ENCODE data around the gene DUOX2.
A peak's percentile ranks its signal among the peaks of the same experiment; 100 is the strongest.
"Not testable (repeated sequence)": the region's sequence is repeated elsewhere in the genome, so short reads cannot be mapped to it uniquely, and the experiment has no call there.

DUOX2 gene

DNA sequence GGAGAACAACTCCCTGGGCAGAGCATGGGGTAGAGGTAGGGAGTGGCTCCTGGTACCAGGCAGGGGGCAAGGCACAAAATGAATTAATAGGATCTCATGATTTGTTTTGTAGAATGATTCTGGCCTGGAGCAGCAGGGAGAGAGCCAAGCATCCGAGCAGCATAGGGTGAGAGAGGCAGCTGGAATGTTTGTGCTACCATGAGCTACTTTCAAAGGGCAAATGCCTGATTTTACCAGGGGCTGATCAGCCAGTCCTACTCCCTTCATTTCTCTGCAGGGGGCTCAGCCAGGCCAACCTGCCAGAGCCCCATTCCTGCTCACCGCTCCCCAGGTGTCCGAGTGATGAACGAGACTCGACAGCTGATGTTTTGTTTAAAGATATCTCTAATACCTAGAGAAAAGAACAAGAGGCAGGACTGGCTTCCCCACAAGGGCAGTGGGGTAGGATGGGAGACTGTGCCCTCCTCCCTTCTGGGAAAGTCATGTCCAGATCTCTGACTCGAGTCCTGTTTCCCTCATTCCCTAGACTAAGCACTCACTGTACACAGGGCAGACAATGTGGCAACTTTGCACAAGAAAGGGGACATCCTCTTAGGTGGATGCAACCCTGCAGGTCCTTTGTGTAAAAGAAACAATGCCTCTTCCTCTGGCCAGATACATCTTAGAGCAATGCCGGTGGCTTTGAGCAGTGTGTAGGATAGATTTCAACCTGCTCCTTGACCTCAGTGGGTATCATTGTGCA is 12.9 kb downstream of the DUOX2 start:
- DNase-seq (ENCODE audit: low spot score): no peak

DNA sequence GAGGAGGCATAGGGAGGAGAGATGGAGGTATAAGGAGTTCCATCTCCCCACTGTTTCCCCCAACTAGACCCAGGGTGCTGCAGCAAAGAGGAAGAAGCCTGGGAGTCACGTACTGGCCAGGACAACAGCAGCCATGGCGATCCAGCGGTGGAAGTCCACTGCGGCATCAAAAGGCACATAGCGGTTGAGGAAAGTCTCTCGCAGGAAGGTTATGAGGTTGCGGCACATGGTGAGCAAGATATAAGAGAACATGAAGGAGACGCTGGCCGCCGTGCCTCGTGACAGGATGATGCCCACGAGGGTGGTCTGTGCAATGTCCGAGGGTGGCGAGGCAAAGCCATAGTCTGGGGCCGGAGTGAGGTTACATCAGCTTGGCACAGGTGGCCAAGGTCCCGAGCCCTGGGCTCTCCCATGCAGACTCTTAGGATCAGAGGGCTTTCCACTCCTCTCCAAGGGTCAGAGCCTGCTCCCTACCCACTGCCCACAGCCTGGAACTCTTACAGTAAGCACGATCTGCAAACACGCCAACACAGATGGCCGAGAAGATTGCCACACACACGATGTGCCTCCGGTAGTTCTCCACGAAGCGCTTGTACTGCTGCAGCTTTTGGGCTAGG is 14.3 kb downstream of the DUOX2 start:
- no peak for DNase-seq (ENCODE audit: low spot score)

DNA sequence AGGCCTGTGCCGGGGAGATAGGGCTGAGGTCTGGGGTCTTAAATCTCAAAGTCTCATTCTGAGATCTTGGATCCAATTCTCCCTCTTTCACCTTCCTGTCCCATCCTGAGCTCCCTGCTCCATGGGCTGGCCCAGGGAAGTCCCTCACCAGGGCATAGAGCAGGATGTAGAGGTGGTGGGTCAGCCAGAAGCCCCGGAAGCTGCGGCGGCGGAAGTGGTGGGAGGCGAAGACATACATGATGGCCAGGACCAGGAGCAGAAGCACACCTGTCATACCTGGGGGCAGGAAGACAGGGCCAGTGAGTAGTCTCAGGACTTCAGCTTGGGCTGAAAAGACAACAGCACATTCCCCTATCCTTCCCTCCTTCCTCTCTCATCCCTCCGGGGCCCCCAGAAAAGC is 16.5 kb downstream of the DUOX2 start:
- no peak for DNase-seq (ENCODE audit: low spot score)

DNA sequence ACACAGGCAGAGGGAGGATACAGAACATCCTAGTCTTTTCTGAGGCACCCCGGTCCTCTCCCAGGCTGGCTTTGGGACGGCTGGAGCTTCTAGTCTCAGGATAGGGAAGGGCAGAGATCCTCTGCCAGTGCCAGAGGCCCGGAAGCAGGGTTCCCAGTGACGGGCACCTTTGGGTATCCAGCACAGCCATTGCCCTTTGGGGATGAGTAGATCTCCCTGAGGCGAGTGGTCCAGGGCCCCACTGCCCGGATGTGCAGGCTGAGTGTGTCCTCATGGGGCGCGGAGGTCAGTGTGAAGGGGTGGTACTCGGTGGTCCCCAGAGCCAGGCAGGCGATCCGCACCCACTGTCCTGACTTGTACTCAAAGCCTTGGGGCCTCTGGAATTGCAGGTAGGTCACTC is 18.3 kb downstream of the DUOX2 start:
- no peak for DNase-seq (ENCODE audit: low spot score)

DNA sequence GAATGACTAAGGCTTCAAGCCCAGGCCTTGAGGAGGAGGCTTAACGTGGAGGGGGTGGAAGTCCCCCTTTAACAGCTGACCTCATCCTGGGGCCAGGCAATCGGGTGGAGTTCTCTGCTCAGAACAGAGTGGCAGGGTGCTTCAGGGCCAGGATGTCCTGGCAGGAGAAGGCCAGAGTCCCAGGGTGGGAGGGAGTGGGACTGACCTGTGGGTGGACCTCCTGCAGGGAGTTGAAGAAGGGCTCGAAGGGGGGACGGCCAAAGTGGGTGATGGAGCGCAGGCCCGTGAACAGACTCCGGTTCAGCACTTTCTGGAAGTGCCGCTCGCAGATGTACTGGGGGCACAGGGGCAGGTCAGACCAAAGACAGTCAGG is 19.6 kb downstream of the DUOX2 start:
- no peak for DNase-seq (ENCODE audit: low spot score)

DNA sequence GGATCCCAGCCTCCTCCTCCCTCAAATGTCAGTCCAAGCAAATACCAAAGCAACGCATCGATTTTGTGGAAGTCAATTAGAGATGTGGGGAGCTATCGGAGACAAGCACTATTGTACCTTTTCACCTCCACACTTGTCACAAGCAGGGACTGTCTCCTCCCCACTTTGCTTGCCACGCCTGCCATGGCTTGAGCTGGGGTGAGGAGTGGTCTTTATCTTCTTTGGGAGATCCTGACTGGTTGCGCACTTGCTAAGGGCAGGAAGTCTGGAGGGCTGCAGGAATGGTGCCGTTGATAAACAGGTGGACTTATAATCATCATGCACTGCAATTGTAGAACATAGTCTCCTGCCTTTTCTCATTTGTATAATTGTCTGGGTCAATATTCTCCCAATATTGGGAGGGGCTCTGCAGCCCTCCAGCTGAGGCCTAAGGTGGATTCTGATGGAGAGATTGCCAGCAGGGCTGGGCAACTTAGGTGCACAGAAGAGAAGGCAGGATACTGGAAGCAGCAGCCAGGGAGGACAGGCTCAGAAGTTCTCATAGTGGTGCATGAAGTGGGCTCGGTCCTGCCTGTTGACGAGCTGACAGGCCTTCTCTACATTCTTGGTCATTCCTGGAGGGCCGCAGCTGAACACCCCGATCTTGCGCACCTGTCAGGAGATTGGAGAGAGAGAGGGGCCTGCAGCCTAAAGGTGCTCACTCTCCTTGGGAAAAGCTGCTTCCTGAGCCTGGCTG is 20.2 kb downstream of the DUOX2 start:
- DNase-seq (ENCODE audit: low spot score): no peak

DNA sequence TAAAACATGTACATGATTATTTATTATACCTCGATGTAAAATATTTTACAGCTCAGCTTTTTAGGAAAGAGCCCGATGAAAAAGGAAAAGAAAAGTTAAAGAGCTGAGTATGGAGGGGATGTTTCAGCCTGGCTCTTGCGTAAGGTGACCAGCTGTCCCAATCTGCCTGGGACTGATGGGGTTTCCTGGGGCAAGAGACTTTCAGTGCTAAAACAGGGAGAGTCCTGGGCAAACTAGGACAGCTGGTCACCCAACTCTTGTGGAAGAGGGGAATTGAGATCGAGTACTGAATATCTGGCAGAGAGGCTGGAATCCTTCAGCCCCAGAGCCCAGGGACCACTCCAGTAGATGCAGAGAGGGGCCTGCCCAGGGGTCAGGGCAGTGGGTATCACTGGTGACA is 21.0 kb downstream of the DUOX2 start:
- no peak for DNase-seq (ENCODE audit: low spot score)

DNA sequence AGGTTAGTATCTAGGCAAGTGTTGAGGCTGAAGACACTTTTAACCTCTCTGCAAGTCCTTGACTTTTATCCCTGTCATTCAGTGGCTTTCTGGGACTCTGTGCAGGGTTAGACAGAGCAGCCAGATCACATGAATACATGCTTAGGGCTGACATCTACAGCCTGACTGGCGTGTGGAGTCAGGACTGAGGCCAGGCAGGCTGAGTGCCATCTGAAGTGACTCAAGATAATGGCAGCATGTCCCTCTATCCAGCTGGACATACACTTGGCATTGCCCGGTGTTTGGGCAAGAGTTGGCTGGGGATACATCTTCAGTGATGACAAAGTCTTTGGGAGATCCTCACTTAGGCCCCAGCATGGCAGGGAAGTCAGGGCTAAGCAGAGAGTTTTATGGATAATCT is 22.4 kb downstream of the DUOX2 start:
- DNase-seq (ENCODE audit: low spot score): no peak

DNA sequence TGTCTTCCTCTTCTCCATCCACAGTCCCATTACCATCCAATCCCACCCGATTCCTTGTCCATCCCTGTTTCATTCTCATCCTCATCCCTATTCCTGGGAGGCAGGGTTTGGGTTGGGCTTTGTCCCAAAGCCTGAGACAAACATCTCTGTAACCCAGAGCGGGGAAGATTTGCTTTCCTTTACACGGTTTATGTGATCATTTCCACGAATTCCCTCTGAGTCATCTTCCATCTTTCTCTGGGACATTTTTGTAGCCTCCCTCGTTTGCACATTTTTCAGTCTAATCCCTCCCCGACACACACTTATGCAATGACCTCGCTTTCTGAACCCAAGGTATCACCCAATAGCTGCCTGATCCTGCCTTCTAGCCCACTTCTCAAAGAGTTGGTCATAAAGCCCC is 22.8 kb downstream of the DUOX2 start:
- no peak for DNase-seq (ENCODE audit: low spot score)

DNA sequence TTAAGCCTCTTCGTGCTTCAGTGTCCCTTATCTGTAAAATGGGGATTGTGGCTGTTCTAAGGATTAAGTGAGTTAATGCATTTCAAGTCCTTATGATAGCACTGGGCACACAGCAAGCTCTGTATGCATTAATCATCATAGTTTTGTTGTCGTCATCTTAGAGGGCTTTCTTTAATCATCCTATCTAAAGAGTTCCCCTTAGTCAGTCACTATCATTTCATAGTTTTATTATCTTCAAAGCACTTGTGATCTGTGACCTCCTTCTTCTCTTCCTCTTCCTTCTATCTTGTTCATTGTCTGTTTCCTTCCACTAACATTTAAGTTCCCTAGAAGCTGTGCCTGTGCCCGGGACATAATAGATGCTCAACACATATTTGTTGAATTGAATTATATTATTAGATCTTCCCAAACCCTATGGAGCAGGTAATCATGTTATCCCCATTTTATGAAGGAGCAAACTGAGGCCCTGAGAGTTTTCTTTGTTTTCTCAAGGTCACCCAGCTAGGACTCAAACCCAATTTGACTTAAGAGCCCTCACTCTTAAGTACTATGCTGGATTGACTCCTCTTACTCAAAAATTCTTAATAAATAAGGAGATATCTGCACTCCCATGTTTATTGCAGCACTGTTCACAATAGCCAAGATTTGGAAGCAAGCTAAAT is 24.1 kb downstream of the DUOX2 start:
- no peak for DNase-seq (ENCODE audit: low spot score)

DNA sequence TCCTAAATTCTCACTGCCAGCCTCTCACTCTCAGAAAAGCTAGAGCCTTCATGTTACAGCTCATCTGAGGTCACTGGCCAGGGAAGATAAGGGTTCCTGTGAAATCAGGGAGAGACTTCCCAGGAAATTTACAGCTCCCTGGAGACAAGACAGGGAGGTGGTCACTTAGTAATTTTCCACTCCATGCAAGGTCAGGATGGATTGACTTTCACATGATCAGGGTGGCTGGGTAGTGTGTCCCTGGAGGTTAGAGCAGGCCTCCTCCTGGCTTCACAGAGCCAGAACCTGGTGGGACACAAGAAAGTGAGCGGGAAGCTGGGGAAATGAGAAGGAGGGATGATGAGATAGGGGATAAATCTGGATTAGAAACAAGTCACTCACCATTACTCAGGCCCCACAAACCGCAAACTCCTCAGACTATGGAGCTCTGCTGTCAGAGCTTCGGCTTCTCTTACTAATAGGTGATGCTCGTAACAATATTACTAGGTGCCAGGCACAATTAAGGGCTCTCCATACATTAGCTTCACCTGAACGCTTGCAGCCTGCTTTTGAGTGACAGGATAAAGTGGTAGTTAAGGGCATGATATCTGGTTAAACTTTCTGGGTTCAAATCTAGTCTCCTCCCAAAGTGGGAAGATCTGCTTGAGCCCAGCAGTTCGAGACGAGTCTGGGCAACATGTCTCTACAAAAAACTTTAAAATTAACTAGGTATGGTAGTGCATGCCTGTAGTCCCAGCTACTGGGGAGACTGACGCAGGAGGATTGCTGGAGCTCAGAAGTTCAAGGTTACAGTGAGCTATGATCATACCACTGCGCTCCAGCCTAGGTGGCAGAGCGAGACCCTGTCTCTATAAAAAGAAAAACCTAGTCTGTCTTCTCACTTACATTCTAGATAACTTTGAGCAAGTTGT is 24.9 kb downstream of the DUOX2 start:
- no peak for DNase-seq (ENCODE audit: low spot score)

DNA sequence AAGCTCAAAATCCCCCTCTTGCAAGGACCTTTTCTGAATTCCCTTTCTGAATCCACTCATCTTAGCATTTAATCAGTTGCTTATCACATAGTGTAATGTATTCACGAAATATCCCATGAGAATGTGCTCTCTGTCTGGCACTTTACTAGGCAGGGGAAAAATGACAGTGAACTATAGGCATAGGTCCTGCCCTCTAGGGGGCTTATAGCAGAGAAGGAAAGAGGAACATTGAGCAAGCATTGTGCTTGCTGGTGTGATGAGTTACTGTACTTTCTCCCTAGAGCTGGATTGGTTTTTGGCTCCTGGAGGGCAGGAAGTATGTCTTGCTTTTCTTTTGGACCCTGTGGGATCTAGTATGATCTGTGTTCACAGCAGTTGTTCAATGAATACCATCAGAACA is 26.5 kb downstream of the DUOX2 start:
- DNase-seq (ENCODE audit: low spot score): no peak

DNA sequence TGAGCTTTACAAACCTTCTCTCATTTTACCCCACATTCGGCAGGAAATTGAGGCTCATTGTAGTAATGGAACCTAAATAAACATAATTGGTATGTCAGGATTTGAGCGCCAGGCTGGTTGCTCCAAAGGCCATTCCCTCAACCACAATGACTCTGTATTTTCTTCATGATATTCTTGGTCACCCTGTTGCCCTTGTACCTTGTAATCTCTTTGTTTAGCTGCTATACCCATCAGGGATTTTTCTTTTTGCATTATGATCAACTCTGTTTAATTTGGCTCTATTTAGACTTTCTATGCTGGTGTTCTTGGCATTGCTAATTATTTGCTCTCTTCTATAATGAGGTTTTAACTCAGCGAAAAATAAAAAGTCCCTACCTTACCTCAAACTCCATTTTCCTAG is 29.8 kb downstream of the DUOX2 start:
- no peak for DNase-seq (ENCODE audit: low spot score)

DNA sequence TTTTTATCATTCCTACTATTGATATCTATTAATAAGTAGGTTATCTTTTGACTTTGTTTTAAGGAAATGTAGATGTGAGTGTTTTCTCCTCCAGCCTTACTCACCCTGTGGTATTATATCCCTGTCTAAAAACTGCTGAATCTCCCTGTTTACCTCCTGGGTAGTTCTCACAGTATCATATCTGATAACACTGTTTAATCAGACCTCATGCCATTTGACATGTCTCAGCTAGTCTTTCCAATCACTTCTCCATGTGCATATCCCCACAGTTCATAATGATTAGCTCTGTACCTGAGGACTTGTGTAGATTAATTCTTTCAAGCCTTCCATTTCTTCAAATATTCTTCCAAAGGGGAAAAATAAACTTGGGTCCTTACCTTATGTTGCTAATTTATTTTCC is 30.7 kb downstream of the DUOX2 start:
- DNase-seq (ENCODE audit: low spot score): no peak

DNA sequence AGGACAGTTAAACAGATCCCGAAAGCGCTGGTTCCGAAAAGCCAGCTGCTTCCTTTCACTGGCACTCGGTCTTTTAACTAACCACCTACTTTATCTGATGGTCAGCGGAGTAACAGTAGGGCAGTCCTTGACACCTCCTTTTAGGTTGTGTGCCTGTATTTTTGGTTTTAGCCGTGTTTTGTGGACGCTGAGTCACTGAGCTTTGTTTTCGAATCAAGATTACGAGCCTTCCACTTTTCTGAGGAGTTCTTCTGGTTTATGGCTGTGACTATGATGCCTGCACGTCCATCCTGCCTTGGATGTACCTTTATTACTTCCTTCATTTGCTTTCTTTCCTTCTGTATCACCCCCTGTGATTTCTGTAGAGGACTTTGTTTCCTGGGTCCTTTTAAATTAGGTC is 31.6 kb downstream of the DUOX2 start:
- not testable (repeated sequence) for DNase-seq (ENCODE audit: low spot score)

DNA sequence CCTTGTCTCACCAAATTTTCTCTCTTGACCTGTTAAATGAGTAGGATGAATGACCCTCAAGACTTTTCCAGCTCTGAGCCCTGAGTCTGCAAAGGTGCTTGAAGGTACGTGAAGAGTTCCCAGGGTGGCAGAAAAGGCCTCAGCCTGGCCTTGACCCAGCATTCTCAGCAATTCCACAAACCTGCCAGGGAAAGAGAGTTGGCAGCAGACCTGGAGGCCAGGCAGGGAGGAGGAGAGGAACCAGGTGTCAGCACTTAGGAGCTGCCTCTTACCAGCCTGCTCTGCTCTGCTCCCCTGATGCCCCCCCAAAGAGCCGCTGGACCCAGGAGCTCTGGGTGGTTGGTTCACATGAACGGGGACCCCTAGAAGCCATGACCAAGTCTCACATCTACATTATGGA is 33.4 kb downstream of the DUOX2 start:
- DNase-seq (ENCODE audit: low spot score): peak; percentile 61

DNA sequence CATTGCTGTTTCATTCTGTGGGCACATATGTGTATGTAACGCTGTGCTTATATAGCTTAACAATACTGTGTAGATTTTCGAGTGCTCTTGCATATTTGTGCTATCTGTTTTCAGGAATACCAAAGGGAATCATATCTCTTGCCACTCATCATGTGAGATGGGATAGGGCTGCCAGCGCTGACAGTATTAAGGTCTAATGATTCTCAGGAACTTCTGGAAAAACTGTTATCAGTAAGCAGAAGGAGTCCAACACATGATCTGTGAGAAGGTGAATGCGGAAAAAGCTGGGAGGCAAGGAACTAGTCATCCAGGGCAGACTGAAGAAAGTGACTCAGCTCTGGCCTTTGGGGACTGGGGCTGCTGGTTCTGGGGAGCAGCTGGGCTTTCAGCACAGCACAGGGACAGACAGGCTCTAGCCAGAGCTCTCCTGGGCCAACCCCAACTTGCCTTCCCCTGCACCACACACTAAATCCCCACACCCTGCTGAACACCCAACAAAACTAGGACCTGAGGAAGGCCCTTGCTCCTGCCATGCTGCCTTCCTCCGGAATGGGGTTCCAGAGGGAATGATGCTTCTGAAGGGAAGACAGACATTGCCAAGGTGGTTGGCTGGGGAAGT is 34.2 kb downstream of the DUOX2 start:
- DNase-seq (ENCODE audit: low spot score): not testable (repeated sequence)

DNA sequence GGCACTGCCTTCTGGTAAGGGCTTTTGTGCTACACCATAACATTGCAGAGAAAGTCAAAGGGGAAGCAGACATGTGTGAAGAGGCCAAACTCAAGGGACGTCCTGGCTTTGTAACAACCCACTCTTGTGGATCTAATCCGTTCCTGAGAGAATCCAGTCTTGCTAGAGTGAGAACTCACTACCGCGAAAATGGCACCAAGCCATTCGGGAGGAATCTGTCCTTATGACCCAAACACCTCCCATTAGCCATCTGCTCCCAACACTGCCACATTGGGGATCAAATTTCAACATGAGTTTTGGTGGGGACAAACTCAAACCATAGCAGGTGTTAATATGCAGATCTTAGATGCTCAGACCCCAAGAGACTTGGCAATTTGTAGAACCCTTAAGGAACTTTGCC is 34.8 kb downstream of the DUOX2 start:
- DNase-seq (ENCODE audit: low spot score): peak; percentile 30

DNA sequence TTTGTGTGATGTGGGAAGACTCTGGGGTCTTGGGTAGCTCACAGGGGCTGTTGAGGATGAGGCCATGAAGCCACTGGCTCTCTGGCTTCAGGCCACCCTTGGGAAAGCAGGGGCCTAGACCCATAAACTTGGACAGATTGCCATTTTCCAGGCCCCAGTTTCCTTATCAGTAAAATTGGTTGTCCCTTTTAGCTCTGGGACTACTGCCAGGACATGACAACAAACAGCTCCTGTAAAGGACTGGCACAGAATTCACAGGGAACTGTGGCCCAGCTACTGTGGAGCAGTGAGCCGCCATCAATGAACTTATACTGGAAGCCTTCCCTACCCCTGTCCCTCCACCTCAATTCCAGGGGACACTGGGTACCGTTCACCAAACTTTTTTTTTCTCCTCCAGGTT is 36.6 kb downstream of the DUOX2 start:
- not testable (repeated sequence) for DNase-seq (ENCODE audit: low spot score)

DNA sequence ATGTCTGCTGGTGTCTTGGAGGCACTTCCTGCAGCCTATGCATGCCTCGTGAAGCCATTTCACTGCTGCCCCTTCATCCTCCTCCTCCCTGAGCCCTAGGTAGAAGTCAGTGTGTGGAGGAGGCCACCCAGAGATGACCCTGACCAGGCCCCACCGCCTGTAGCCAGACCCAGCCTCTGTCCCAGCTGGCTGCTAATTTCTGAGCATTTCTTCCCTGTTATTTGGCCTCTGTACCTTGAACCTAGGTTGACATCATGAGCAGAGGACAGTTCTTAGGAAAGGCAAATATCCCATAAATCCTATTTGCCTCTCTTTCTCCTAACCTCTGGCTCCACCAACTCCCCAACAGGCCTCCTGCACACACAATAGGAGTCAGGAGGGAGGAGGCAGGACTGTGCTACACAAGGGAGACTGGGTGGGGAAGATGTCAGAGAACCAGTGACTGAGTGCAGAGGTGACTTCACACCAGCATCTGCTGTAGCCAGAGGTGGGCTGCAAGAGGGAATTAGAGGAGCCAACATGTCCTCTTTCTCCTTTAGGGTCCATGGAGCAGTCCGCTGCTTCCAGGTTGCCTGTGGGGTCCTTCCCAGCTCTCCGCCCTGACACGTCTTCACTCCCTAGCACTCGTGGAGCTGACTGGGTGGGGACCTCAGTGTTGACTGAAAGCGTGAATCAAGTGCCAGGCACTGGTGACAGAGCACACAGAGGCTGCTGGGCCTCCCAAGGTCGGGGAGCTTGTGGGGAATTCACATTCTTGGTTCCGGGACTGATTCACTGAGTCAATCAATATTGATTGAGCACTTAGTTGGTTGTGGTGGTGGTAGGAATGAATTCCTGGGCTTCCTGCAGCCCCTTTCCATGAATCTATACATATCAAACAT is 38.3 kb downstream of the DUOX2 start:
- not testable (repeated sequence) for DNase-seq (ENCODE audit: low spot score)

All from cerebellar cortex (tissue), 1 donor.